Stimulated activated CD4-positive, alpha-beta T cell treated with anti-CD3 and anti-CD28 coated beads, Interleukin-4, amount 100 ng/mL, for 4 hours (primary cell): ENCODE data around the gene FZD10.

ENCODE experiments used
- DNase-seq, 2 experiments: peaks; one replicate each; pipeline ENCODE4 v3.0.0-alpha.2; 2020

FZD10 gene

DNA sequence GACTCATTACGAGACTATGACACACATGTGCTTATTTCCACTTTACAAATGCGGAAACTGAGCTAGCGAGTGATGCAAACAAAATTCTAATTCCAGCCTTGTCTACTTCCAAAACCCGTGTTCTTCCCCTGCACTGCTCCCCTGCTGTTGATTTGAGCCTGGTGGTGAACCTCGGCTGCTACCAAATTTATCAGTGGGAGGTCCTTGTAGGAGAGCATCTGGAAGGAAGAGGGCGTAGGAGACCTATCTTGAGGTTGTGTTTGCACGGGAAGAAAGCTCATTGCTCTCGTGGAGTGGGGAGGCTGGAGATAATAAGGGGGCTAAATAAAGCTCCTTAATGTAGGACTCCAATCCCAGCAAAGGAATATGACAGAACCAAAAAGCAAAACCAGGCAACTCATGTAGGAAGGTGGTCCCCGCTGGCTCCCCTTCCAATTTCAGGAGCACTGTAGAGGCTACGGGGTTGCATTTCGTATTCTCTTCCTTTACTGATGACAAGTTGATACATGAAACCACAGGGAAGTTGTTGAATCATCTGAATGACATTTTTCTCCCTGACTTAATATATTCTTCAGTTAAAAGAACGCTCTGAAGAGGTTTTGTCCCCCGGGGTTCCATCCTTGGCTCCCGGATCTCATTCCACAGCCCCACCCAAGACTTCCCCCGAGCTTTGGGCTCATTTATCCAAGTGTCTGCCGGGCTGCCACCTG, 52.6 kb downstream of the FZD10 start:
- no peak for DNase-seq
